H1 (cell line): ENCODE data around the gene RAD51B. TPM values are rescaled to one million over a fixed set of nuclear protein-coding genes. Genes with fewer than 3 reads are reported as not detected.

Experiments
- ATF2 ChIP-seq: IDR thresholded peaks from 2 replicates; pipeline ENCODE4 v1.6.1; 2012; ENCODE audit warnings: low read length, inconsistent platforms
- FOSL1 ChIP-seq: IDR thresholded peaks from 2 replicates; pipeline ENCODE4 v1.6.1; 2011; ENCODE audit warnings: mild to moderate bottlenecking, low read depth, low read length, moderate library complexity; ENCODE audit not compliant: insufficient read depth
- MAFK ChIP-seq: IDR thresholded peaks from 2 replicates; pipeline ENCODE4 v1.6.1; 2012; ENCODE audit warnings: low read depth, mild to moderate bottlenecking, improper control_type of control experiment, low read length
- SIX5 ChIP-seq: IDR thresholded peaks from 2 replicates; pipeline ENCODE4 v1.6.1; 2011; ENCODE audit warnings: mild to moderate bottlenecking, low read depth, low read length
- polyA plus RNA-seq, 7 experiments: library from polyadenylated mRNA; depleted of rRNA in 3 of 7; stranded (reverse) in 5 of 7; unstranded in 2 of 7; fragments of >200 nt in 5 of 7; fragments of 200-250 nt in 2 of 7; gene quantifications; 1 replicate in 5 of 7; 2 replicates in 1 of 7; 4 replicates in 1 of 7; pipeline versions ENCODE4 v1.2.1 to v1.2.3, GENCODE V29; 2011 to 2013; ENCODE audit warnings: missing spikeins in 2 of 7, mixed read lengths in 2 of 7
- total RNA-seq: library from RNA; stranded (reverse); fragmentation: NEBNext Ultra II Directional; extraction: Animal tissue kit (Norgen Biotek cat#: 25700); gene quantifications from 2 replicates; pipeline ENCODE4 v1.2.1, GENCODE V29; 2021

RAD51B gene
- total and polyA plus RNA-seq, 2 of the 8 experiments (the other 6 are each of a cell fraction or from before 2014, with no cell fraction given), result 3.9 to 14.9 TPM

- TF ChIP-seq SIX5 (no peak), MAFK (no peak), FOSL1 (no peak), ATF2 (no peak)
Measured at GRCh38 chr14:68668028-68668427, 848.4 kb downstream of the RAD51B start (continued).
